H9 (cell line): ENCODE data around the gene SPOUT1. TPM values are rescaled to one million over a fixed set of nuclear protein-coding genes. Genes with fewer than 3 reads are reported as not detected.
A peak's percentile ranks its signal among the peaks of the same experiment; 100 is the strongest.
"Not testable (repeated sequence)": the region's sequence is repeated elsewhere in the genome, so short reads cannot be mapped to it uniquely, and the experiment has no call there.

ENCODE experiments used
- DNase-seq: peaks from one replicate; pipeline ENCODE4 v3.0.0-alpha.2; 2017
- H2AFZ ChIP-seq: one replicate; pipeline ENCODE4 v1.6.1; 2013; ENCODE audit warnings: mild to moderate bottlenecking, low read length, control low read depth, moderate library complexity
- H2AK5ac ChIP-seq: 2 replicates; pipeline ENCODE4 v1.6.1; 2013; ENCODE audit warnings: low read length, control low read depth, mixed read lengths; ENCODE audit not compliant: insufficient read length
- H2BK120ac ChIP-seq: one replicate; pipeline ENCODE4 v1.6.1; 2013; ENCODE audit warnings: low read depth, mild to moderate bottlenecking, low read length, control low read depth, inconsistent platforms; ENCODE audit not compliant: poor library complexity, severe bottlenecking
- H2BK12ac ChIP-seq: 2 replicates; pipeline ENCODE4 v1.6.1; 2013; ENCODE audit warnings: low read length, control low read depth, mixed read lengths, low read depth; ENCODE audit not compliant: insufficient read length
- H2BK15ac ChIP-seq: 2 replicates; pipeline ENCODE4 v1.6.1; 2013; ENCODE audit warnings: low read depth, low read length, control low read depth
- H2BK20ac ChIP-seq: one replicate; pipeline ENCODE4 v1.6.1; 2013; ENCODE audit warnings: low read depth, mild to moderate bottlenecking, low read length, control low read depth, inconsistent platforms; ENCODE audit not compliant: poor library complexity, severe bottlenecking
- H2BK5ac ChIP-seq: 2 replicates; pipeline ENCODE4 v1.6.1; 2013; ENCODE audit warnings: low read length, control low read depth, mixed read lengths; ENCODE audit not compliant: insufficient read length
- H3K14ac ChIP-seq: 2 replicates; pipeline ENCODE4 v1.6.1; 2013; ENCODE audit warnings: low read length, control low read depth; ENCODE audit not compliant: insufficient read depth
- H3K18ac ChIP-seq: 2 replicates; pipeline ENCODE4 v1.6.1; 2013; ENCODE audit warnings: low read depth, mild to moderate bottlenecking, mixed read lengths, low read length, control low read depth; ENCODE audit not compliant: insufficient read length
- H3K23ac ChIP-seq: 2 replicates; pipeline ENCODE4 v1.6.1; 2013; ENCODE audit warnings: low read length, control low read depth, mixed read lengths, low read depth; ENCODE audit not compliant: insufficient read length
- H3K23me2 ChIP-seq: 2 replicates; pipeline ENCODE4 v1.6.1; 2013; ENCODE audit warnings: low read depth, mild to moderate bottlenecking, mixed read lengths, low read length, control low read depth; ENCODE audit not compliant: insufficient read length, poor library complexity, severe bottlenecking
- H3K27ac ChIP-seq: 2 replicates; pipeline ENCODE4 v1.5.1; 2013; ENCODE audit warnings: low read length, control low read depth, mixed read lengths, low read depth; ENCODE audit not compliant: insufficient read length
- H3K27me3 ChIP-seq: 2 replicates; pipeline ENCODE4 v1.6.1; 2013; ENCODE audit warnings: low read length, control low read depth, inconsistent platforms; ENCODE audit not compliant: insufficient read depth
- H3K4ac ChIP-seq: 2 replicates; pipeline ENCODE4 v1.6.1; 2013; ENCODE audit warnings: low read depth, mild to moderate bottlenecking, control low read depth, inconsistent platforms, low read length, moderate library complexity
- H3K4me1 ChIP-seq: 2 replicates; pipeline ENCODE4 v1.6.1; 2013; ENCODE audit warnings: low read length, control low read depth, inconsistent platforms; ENCODE audit not compliant: insufficient read depth
- H3K4me2 ChIP-seq: 2 replicates; pipeline ENCODE4 v1.6.1; 2013; ENCODE audit warnings: low read length, control low read depth, mixed read lengths; ENCODE audit not compliant: insufficient read length, insufficient read depth
- H3K56ac ChIP-seq: 2 replicates; pipeline ENCODE4 v1.6.1; 2013; ENCODE audit warnings: low read depth, mild to moderate bottlenecking, mixed read lengths, low read length, control low read depth; ENCODE audit not compliant: insufficient read length
- H3K79me1 ChIP-seq: 2 replicates; pipeline ENCODE4 v1.6.1; 2013; ENCODE audit warnings: low read depth, mild to moderate bottlenecking, moderate library complexity, low read length, control low read depth, inconsistent platforms; ENCODE audit not compliant: insufficient read depth, poor library complexity, severe bottlenecking
- H3K79me2 ChIP-seq: 2 replicates; pipeline ENCODE4 v1.6.1; 2013; ENCODE audit warnings: low read length, control low read depth, inconsistent platforms; ENCODE audit not compliant: insufficient read depth
- H3K9ac ChIP-seq: 2 replicates; pipeline ENCODE4 v1.6.1; 2013; ENCODE audit warnings: low read length, control low read depth, mixed read lengths; ENCODE audit not compliant: insufficient read length; ENCODE audit errors: extremely low read depth
- H3K9me3 ChIP-seq: one replicate; pipeline ENCODE4 v1.6.1; 2013; ENCODE audit warnings: low read depth, low read length, inconsistent platforms; ENCODE audit not compliant: control insufficient read depth
- H3T11ph ChIP-seq: one replicate; pipeline ENCODE4 v1.6.1; 2013; ENCODE audit warnings: mild to moderate bottlenecking, low read length, control low read depth, inconsistent platforms
- H4K20me1 ChIP-seq: one replicate; pipeline ENCODE4 v1.6.1; 2013; ENCODE audit not compliant: control insufficient read depth, insufficient read length, insufficient read depth
- H4K5ac ChIP-seq: 2 replicates; pipeline ENCODE4 v1.6.1; 2013; ENCODE audit warnings: low read depth, mild to moderate bottlenecking, mixed read lengths, low read length, control low read depth; ENCODE audit not compliant: insufficient read length
- H4K8ac ChIP-seq: replicated peaks from 2 replicates; pipeline ENCODE4 v1.6.1; 2013; ENCODE audit warnings: low read length, control low read depth, mixed read lengths, low read depth; ENCODE audit not compliant: insufficient read length
- H4K91ac ChIP-seq: 2 replicates; pipeline ENCODE4 v1.6.1; 2013; ENCODE audit warnings: low read depth, mild to moderate bottlenecking, moderate library complexity, mixed read lengths, low read length, control low read depth; ENCODE audit not compliant: insufficient read length
- H3K27ac Mint-ChIP-seq, 3 experiments: 2 replicates in 2 of 3; 3 replicates in 1 of 3; pipeline ENCODE4 v1.8.0; 2020 to 2021; ENCODE audit warnings: mixed read lengths in 3 of 3, mild to moderate bottlenecking in 1 of 3, moderate library complexity in 1 of 3
- H3K27me3 Mint-ChIP-seq: 2 replicates; pipeline ENCODE4 v1.8.0; 2021; ENCODE audit warnings: low read depth, mild to moderate bottlenecking, moderate library complexity, mixed read lengths
- H3K36me3 Mint-ChIP-seq, 3 experiments: 2 replicates in 2 of 3; 3 replicates in 1 of 3; pipeline ENCODE4 v1.8.0; 2020 to 2021; ENCODE audit warnings: low read depth in 3 of 3, mixed read lengths in 3 of 3; ENCODE audit not compliant: insufficient read depth in 1 of 3
- H3K4me1 Mint-ChIP-seq, 2 experiments: 2 replicates each; pipeline ENCODE4 v1.8.0; 2020; ENCODE audit warnings: mixed read lengths in 2 of 2
- H3K4me3 Mint-ChIP-seq, 2 experiments: 2 replicates in 1 of 2; 3 replicates in 1 of 2; pipeline ENCODE4 v1.8.0; 2020 to 2021; ENCODE audit warnings: mild to moderate bottlenecking in 2 of 2, mixed read lengths in 2 of 2, moderate library complexity in 1 of 2
- H3K9me3 Mint-ChIP-seq, 2 experiments: 2 replicates in 1 of 2; 3 replicates in 1 of 2; pipeline ENCODE4 v1.8.0; 2020; ENCODE audit warnings: mild to moderate bottlenecking in 2 of 2, mixed read lengths in 2 of 2, moderate library complexity in 1 of 2
- WGBS: extraction: QIAGEN DNeasy Blood & Tissue Kit; methylation state at CpG from one replicate; pipeline ENCODE4 v1.1.7; 2013; ENCODE audit warnings: missing lambda C conversion rate, low lambda C conversion rate, mixed read lengths; ENCODE audit not compliant: insufficient read length; ENCODE audit errors: extremely low coverage; 5-methylcytosine and 5-hydroxymethylcytosine counted together
- total RNA-seq: library from RNA; stranded (reverse); gene quantifications from 2 replicates; pipeline ENCODE4 v1.2.1, GENCODE V29; 2021
- TF ChIP-seq, protein P1 (sequence below): fragments of 200-600 bp; sonication (generic); conservative IDR thresholded peaks from 3 replicates; pipeline ENCODE4 v1.8.0; 2021; ENCODE audit warnings: antibody characterized with exemption, mild to moderate bottlenecking

The SPOUT1 gene
- total RNA-seq, 1 experiment from 2014 or later: 86.3 TPM

DNA sequence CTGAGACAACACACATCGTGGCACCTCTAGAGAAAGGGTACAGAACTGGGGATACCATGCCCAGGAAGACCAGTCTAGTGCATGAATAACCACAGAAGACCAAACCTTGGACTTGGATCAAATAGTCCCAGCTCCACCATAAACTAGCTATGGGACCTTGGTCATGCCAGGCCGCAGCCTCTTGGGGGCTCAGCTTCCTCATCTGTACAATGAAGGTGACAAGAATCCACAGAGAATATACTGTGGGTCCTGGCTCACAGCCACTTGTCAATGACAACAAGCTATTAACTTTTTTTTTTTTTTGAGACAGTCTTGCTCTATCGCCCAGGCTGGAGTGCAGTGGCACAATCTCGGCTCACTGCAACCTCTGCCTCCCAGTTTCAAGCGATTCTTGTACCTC lies 48.3 kb upstream of the SPOUT1 start:
- Mint-ChIP-seq H3K9me3 (no peaks in the 10 kb centered on the region; a peak in 1 of 5 replicates), H3K27me3 (no peaks in the 10 kb centered on the region), H3K27ac (no peak overlapping the region), H3K36me3 (peaks cover 0 to 5% (median 2%) of the 10 kb centered on the region in 3 experiments; a peak in 2 of 7 replicates), H3K4me1 (peaks cover 12 to 13% of the 10 kb centered on the region in 2 experiments), H3K4me3 (no peak overlapping the region)
- H3K79me2 ChIP-seq: peaks cover 12% of the 10 kb centered on the region; the same call in 1 of the 2 replicates
- H2BK15ac ChIP-seq: no peak overlapping the region
- TF ChIP-seq, protein P1, sequence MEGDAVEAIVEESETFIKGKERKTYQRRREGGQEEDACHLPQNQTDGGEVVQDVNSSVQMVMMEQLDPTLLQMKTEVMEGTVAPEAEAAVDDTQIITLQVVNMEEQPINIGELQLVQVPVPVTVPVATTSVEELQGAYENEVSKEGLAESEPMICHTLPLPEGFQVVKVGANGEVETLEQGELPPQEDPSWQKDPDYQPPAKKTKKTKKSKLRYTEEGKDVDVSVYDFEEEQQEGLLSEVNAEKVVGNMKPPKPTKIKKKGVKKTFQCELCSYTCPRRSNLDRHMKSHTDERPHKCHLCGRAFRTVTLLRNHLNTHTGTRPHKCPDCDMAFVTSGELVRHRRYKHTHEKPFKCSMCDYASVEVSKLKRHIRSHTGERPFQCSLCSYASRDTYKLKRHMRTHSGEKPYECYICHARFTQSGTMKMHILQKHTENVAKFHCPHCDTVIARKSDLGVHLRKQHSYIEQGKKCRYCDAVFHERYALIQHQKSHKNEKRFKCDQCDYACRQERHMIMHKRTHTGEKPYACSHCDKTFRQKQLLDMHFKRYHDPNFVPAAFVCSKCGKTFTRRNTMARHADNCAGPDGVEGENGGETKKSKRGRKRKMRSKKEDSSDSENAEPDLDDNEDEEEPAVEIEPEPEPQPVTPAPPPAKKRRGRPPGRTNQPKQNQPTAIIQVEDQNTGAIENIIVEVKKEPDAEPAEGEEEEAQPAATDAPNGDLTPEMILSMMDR: no peak
- H2BK5ac ChIP-seq: no peak overlapping the region
- H3K4me2 ChIP-seq: no peak overlapping the region
- no peak overlapping the region for H3K18ac ChIP-seq
- no peak overlapping the region for H2AK5ac ChIP-seq
- H3K23me2 ChIP-seq: peaks cover 7% of the 10 kb centered on the region
- H4K20me1 ChIP-seq: no peaks in the 10 kb centered on the region
- H3K9me3 ChIP-seq: no peaks in the 10 kb centered on the region
- no peak overlapping the region for H3T11ph ChIP-seq
- H3K79me1 ChIP-seq: no peaks in the 10 kb centered on the region
- no peak overlapping the region for H4K91ac ChIP-seq
- H2BK12ac ChIP-seq: no peak overlapping the region
- H2BK120ac ChIP-seq: no peak overlapping the region
- H3K9ac ChIP-seq: no peak overlapping the region
- H3K4ac ChIP-seq: no peak overlapping the region
- no peak overlapping the region for H2BK20ac ChIP-seq
- no peak overlapping the region for H3K23ac ChIP-seq
- no peak overlapping the region for H4K8ac ChIP-seq
- no peaks in the 10 kb centered on the region for H3K27me3 ChIP-seq
- WGBS: no CpG with 5 or more reads among the region's 5 CpGs
- DNase-seq: no peak
- no peak overlapping the region for H3K27ac ChIP-seq
- H4K5ac ChIP-seq: no peak overlapping the region
- H3K4me1 ChIP-seq: no peaks in the 10 kb centered on the region
- H3K56ac ChIP-seq: no peak overlapping the region
- H2AFZ ChIP-seq: no peak overlapping the region
- no peak overlapping the region for H3K14ac ChIP-seq

DNA sequence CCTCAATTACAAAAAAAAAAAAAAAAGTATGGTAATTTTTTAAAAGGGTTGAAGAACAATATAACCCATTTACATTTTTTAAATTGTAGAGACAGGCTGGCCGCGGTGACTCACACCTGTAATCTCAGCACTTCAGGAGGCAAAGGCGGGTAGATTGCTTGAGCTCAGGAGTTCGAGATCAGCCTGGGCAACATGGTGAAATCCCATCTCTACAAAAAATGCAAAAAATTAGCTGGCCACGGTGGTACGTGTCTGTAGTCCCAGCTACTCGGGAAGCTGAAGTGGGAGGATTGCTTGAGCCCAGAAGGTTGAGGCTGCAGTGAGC lies 41.3 kb upstream of the SPOUT1 start:
- no CpG with 5 or more reads among the region's 7 CpGs for WGBS

More for the DNA sequence above, 41.3 kb upstream of the SPOUT1 start:
- not testable (repeated sequence) for H3K4me1 Mint-ChIP-seq, H3K4me1 ChIP-seq, H2BK5ac ChIP-seq, H3K27ac ChIP-seq, H3K27me3 ChIP-seq, H3K9ac ChIP-seq, H2BK120ac ChIP-seq, H3K14ac ChIP-seq, H4K5ac ChIP-seq, H3T11ph ChIP-seq, H3K9me3 ChIP-seq, H4K91ac ChIP-seq, H3K9me3 Mint-ChIP-seq, H2AK5ac ChIP-seq, H4K20me1 ChIP-seq, DNase-seq, H3K18ac ChIP-seq, H2AFZ ChIP-seq, H3K4ac ChIP-seq, H2BK15ac ChIP-seq, H3K23me2 ChIP-seq, H2BK12ac ChIP-seq, H2BK20ac ChIP-seq, H3K27me3 Mint-ChIP-seq, H4K8ac ChIP-seq, H3K23ac ChIP-seq, H3K4me3 Mint-ChIP-seq, H3K79me2 ChIP-seq, H3K79me1 ChIP-seq, H3K56ac ChIP-seq, H3K4me2 ChIP-seq
- Mint-ChIP-seq H3K36me3 (peaks cover 7 to 13% (median 8%) of the 10 kb centered on the region in 3 experiments; a peak in 6 of 7 replicates), H3K27ac (peak overlapping the region in 1 of 3 experiments; percentile 68; a peak in 1 of 7 replicates)
